NT2/D1 (cell line): ENCODE results near the gene GPT2.

ENCODE experiments used
- YY1 ChIP-seq: IDR thresholded peaks from 2 replicates; pipeline ENCODE4 v1.6.1; 2011; ENCODE audit not compliant: insufficient read length, insufficient read depth
- ZNF274 ChIP-seq: IDR thresholded peaks from 2 replicates; pipeline ENCODE4 v1.6.1; 2011; ENCODE audit warnings: mild to moderate bottlenecking, low read depth, low read length

DNA sequence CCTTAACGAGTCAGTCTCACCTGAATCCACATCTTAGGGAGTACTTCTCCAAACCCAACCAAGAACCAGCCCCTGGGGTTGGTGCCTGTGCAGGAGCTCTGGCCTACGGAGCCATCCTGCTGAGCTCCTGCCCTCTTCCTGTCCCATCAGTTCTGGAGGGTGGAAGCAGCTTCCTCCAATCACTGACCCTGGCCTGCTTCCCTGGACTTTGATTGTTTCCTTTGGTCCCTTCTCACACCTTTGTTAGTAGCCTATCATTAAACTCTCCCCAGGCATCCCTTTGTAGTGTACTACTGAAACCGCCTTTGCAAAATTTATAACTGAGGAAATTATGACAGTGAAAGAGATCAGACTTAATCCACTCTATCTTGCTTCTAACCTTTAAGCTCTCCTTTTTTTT lies 32.0 kb upstream of the GPT2 start:
- TF ChIP-seq ZNF274, result no peak
- no peak for TF ChIP-seq YY1
